HepG2 (cell line): ENCODE measurements around the gene PEMT.

ENCODE experiments used
- CAMTA2 ChIP-seq: sonication (generic); formaldehyde crosslinking; IDR thresholded peaks from 2 replicates; pipeline ENCODE4 v1.4.0; 2020; ENCODE audit warnings: mild to moderate bottlenecking, missing genetic modification reagents, borderline replicate concordance
- MAFK ChIP-seq, 2 experiments: IDR thresholded peaks in 1 of 2; conservative IDR thresholded peaks in 1 of 2; 2 replicates each; pipeline ENCODE4 v1.6.1; 2011; ENCODE audit warnings: improper control_type of control experiment in 2 of 2, low read length in 2 of 2
- MAX ChIP-seq: IDR thresholded peaks from 2 replicates; pipeline ENCODE4 v1.6.1; 2012; ENCODE audit warnings: inconsistent platforms
- MAZ ChIP-seq, 2 experiments: sonication (generic) in 1 of 2; formaldehyde crosslinking in 1 of 2; IDR thresholded peaks; 2 replicates each; pipeline versions ENCODE4 v1.5.0 to v1.6.1; 2012 to 2020; ENCODE audit warnings: low read depth in 2 of 2, mild to moderate bottlenecking in 2 of 2, borderline replicate concordance in 1 of 2, improper control_type of control experiment in 1 of 2, low read length in 1 of 2, missing genetic modification reagents in 1 of 2, moderate library complexity in 1 of 2
- NR1H2 ChIP-seq: sonication (generic); formaldehyde crosslinking; IDR thresholded peaks from 2 replicates; pipeline ENCODE4 v1.8.1; 2022; ENCODE audit warnings: low read depth, missing genetic modification reagents, borderline replicate concordance
- POLR2A ChIP-seq, 2 experiments: IDR thresholded peaks; 2 replicates each; pipeline ENCODE4 v1.6.1; 2011; ENCODE audit warnings: low read depth in 2 of 2, low read length in 2 of 2, mild to moderate bottlenecking in 1 of 2, moderate library complexity in 1 of 2; ENCODE audit not compliant: insufficient read depth in 1 of 2
- TBP ChIP-seq: sonication (generic); formaldehyde crosslinking; IDR thresholded peaks from 2 replicates; pipeline ENCODE4 v1.5.0; 2020; ENCODE audit warnings: missing genetic modification reagents
- ZKSCAN1 ChIP-seq: fragments of 150-350 bp; IDR thresholded peaks from 2 replicates; pipeline ENCODE4 v1.6.1; 2014; ENCODE audit warnings: low read length
- ZNF232 ChIP-seq: sonication (generic); formaldehyde crosslinking; IDR thresholded peaks from 2 replicates; pipeline ENCODE4 v1.4.0; 2020; ENCODE audit warnings: missing genetic modification reagents, borderline replicate concordance
- ZNF292 ChIP-seq: sonication (generic); formaldehyde crosslinking; IDR thresholded peaks from 2 replicates; pipeline ENCODE4 v1.8.1; 2022; ENCODE audit warnings: mild to moderate bottlenecking, low read depth, missing genetic modification reagents, borderline replicate concordance
- ZZZ3 ChIP-seq: sonication (generic); formaldehyde crosslinking; IDR thresholded peaks from 2 replicates; pipeline ENCODE4 v1.4.0; 2020; ENCODE audit warnings: missing genetic modification reagents, mild to moderate bottlenecking, borderline replicate concordance
- TF ChIP-seq, protein P1 (sequence below): sonication (generic); formaldehyde crosslinking; IDR thresholded peaks from 2 replicates; pipeline ENCODE4 v1.4.0; 2020; ENCODE audit warnings: mild to moderate bottlenecking, missing genetic modification reagents
- TF ChIP-seq, protein P2 (sequence below): conservative IDR thresholded peaks from 2 replicates; pipeline ENCODE4 v1.6.1; 2018; ENCODE audit warnings: missing genetic modification reagents
- TF ChIP-seq, protein P3 (sequence below): sonication (generic); formaldehyde crosslinking; IDR thresholded peaks from 2 replicates; pipeline ENCODE4 v1.5.0; 2020; ENCODE audit warnings: mild to moderate bottlenecking, missing genetic modification reagents, moderate library complexity

- TF ChIP-seq, protein P1, sequence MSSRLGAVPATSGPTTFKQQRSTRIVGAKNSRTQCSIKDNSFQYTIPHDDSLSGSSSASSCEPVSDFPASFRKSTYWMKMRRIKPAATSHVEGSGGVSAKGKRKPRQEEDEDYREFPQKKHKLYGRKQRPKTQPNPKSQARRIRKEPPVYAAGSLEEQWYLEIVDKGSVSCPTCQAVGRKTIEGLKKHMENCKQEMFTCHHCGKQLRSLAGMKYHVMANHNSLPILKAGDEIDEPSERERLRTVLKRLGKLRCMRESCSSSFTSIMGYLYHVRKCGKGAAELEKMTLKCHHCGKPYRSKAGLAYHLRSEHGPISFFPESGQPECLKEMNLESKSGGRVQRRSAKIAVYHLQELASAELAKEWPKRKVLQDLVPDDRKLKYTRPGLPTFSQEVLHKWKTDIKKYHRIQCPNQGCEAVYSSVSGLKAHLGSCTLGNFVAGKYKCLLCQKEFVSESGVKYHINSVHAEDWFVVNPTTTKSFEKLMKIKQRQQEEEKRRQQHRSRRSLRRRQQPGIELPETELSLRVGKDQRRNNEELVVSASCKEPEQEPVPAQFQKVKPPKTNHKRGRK (CRISPR knock-in tag), result no peak
- TF ChIP-seq TBP (CRISPR knock-in tag) (no peak), POLR2A (IDR thresholded peaks at IDR 0.05; ENCODE audit: insufficient read depth in 1 of 2, low read depth in 2 of 2, low read length in 2 of 2) (peak; percentile 67 to 85), CAMTA2 (CRISPR knock-in tag) (no peak), ZKSCAN1 (no peak), ZNF292 (CRISPR knock-in tag) (no peak), ZNF232 (CRISPR knock-in tag) (peak; percentile 67; the same call in 1 of the 2 replicates), MAX (peak; percentile 65), NR1H2 (no peak), ZZZ3 (CRISPR knock-in tag) (peak; percentile 84; the same call in 1 of the 2 replicates), MAZ (IDR thresholded peaks at IDR 0.05; ENCODE audit: borderline replicate concordance, low read depth, low read length) (peak; percentile 99), MAZ (CRISPR knock-in tag; IDR thresholded peaks at IDR 0.05; ENCODE audit: low read depth) (peak; percentile 97), MAFK (conservative IDR thresholded peaks at IDR 0.05 in 1 of 2, IDR thresholded peaks at IDR 0.05 in 1 of 2; ENCODE audit: low read length in 2 of 2) (no peak)
- TF ChIP-seq, protein P2, sequence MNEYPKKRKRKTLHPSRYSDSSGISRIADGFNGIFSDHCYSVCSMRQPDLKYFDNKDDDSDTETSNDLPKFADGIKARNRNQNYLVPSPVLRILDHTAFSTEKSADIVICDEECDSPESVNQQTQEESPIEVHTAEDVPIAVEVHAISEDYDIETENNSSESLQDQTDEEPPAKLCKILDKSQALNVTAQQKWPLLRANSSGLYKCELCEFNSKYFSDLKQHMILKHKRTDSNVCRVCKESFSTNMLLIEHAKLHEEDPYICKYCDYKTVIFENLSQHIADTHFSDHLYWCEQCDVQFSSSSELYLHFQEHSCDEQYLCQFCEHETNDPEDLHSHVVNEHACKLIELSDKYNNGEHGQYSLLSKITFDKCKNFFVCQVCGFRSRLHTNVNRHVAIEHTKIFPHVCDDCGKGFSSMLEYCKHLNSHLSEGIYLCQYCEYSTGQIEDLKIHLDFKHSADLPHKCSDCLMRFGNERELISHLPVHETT (CRISPR knock-in tag), result peak; percentile 51; the same call in 1 of the 2 replicates
- TF ChIP-seq, protein P3, sequence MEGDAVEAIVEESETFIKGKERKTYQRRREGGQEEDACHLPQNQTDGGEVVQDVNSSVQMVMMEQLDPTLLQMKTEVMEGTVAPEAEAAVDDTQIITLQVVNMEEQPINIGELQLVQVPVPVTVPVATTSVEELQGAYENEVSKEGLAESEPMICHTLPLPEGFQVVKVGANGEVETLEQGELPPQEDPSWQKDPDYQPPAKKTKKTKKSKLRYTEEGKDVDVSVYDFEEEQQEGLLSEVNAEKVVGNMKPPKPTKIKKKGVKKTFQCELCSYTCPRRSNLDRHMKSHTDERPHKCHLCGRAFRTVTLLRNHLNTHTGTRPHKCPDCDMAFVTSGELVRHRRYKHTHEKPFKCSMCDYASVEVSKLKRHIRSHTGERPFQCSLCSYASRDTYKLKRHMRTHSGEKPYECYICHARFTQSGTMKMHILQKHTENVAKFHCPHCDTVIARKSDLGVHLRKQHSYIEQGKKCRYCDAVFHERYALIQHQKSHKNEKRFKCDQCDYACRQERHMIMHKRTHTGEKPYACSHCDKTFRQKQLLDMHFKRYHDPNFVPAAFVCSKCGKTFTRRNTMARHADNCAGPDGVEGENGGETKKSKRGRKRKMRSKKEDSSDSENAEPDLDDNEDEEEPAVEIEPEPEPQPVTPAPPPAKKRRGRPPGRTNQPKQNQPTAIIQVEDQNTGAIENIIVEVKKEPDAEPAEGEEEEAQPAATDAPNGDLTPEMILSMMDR, result 0 out of 2 replicates have a peak, but pooled peaks have one; percentile 9
Measured at GRCh38 chr17:17476865-17477467, 114.5 kb downstream of the PEMT start, which contains the start of gene MED9.
